ENCODE data around the gene CH25H. TPM values are rescaled to one million over a fixed set of nuclear protein-coding genes. Genes with fewer than 3 reads are reported as not detected.

Gene CH25H
- total and polyA plus RNA-seq, 11 donors, result 0.24 to 3.5 (median 0.40) TPM

GRCh38 chr10:89183571-89183970, 23.5 kb downstream of the CH25H start:
- TF ChIP-seq CTCF (IDR thresholded peaks at IDR 0.05), result no peak
- TF ChIP-seq POLR2A (IDR thresholded peaks at IDR 0.05), result no peak
- Histone ChIP-seq H3K36me3 (no peaks in the 10 kb centered on the region), H3K9me3 (peaks cover 0 to 12% (median 4%) of the 10 kb centered on the region in 12 donors), H3K4me1 (peaks cover 0 to 6% (median 0%) of the 10 kb centered on the region in 12 donors), H3K4me3 (no peak overlapping the region), H3K27ac (no peak overlapping the region), H3K27me3 (no peaks in the 10 kb centered on the region)
- no peak for DNase-seq
- ATAC-seq, result no peak
- intact Hi-C loops (cut with DNase I), result no loop called here

- Histone ChIP-seq H3K9me3 (peaks cover 0 to 12% (median 4%) of the 10 kb centered on the region in 12 donors), H3K36me3 (no peaks in the 10 kb centered on the region), H3K4me1 (peaks cover 0 to 6% (median 0%) of the 10 kb centered on the region in 12 donors), H3K27me3 (no peaks in the 10 kb centered on the region), H3K4me3 (no peak overlapping the region), H3K27ac (no peak overlapping the region)
- intact Hi-C loops (cut with DNase I), result no loop called here
- WGBS, 4 donors, result 87 to 96% (median 89%) methylated on average over 2 of the region's 2 CpGs
- ATAC-seq (no peak), DNase-seq (no peak)
- TF ChIP-seq CTCF (IDR thresholded peaks at IDR 0.05) (no peak), POLR2A (IDR thresholded peaks at IDR 0.05) (no peak)
These were observed 24.2 kb downstream of the CH25H start for GRCh38 chr10:89182894-89183293.

DNA sequence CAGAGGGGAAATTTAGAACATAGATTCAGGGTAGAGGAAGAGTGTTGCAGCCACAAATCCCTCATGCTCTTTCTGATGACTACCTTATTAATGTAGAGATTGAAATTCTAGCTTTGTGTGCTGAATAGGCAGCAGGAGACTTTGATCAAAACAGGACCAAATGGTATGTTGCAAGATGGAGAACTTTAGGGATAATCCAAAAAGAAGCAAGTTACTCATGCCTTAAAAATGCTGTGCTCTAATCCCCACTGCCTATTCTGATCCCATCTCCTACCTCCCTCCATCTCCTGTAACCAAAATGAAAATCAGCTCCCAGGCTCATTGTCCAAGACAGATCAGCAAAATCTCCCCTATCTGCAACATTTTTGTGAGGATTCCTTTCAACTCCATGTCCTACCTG, 31.3 kb downstream of the CH25H start:
- H3K27ac ChIP-seq, result no peak overlapping the region
- H3K36me3 ChIP-seq, result no peaks in the 10 kb centered on the region
- peaks cover 0 to 8% (median 3%) of the 10 kb centered on the region in 12 donors for H3K9me3 ChIP-seq
- DNase-seq, result no peak
- no peak for ATAC-seq
- no peak overlapping the region for H3K4me3 ChIP-seq
- intact Hi-C loops (cut with DNase I), result no loop called here
- H3K27me3 ChIP-seq, result peaks cover 0 to 4% (median 0%) of the 10 kb centered on the region in 9 donors
- peaks cover 0 to 5% (median 0%) of the 10 kb centered on the region in 12 donors for H3K4me1 ChIP-seq
- TF ChIP-seq CTCF (IDR thresholded peaks at IDR 0.05) (no peak), POLR2A (IDR thresholded peaks at IDR 0.05) (no peak)

DNA sequence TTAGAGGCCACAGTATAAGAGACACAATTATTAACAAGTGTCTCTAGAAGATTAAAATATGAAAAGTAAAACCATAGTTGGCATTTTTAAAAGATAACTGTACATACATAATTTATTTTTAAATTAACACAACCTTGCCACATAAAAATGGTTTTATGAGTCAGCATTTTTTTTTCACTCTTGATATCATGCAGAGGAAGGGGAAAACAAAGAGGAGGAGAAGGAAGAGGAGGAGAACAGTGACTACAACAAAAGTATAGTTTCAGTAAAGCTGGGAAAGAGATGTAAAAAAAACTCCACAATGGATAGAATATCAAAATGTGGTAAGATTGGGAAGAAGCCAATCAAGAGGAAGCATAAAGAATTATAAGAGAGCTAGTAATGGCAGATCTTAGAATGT, 34.0 kb downstream of the CH25H start:
- Histone ChIP-seq H3K36me3 (no peaks in the 10 kb centered on the region), H3K9me3 (no peaks in the 10 kb centered on the region), H3K27ac (no peak overlapping the region), H3K27me3 (peaks cover 0 to 4% (median 0%) of the 10 kb centered on the region in 9 donors), H3K4me3 (no peak overlapping the region), H3K4me1 (peaks cover 0 to 5% (median 0%) of the 10 kb centered on the region in 12 donors)
- ATAC-seq (no peak), DNase-seq (no peak)
- intact Hi-C loops (cut with DNase I), result no loop called here
- no peak for TF ChIP-seq POLR2A (IDR thresholded peaks at IDR 0.05)
- TF ChIP-seq CTCF (IDR thresholded peaks at IDR 0.05), result no peak

All from heart left ventricle (tissue), 16 donors.